SK-N-SH (cell line): ENCODE measurements around the gene MYL12A. TPM values are rescaled to one million over a fixed set of nuclear protein-coding genes. Genes with fewer than 3 reads are reported as not detected.

Source experiments
- CTCF ChIA-PET: fragments of 300-600, 350-600 bp; formaldehyde crosslinking; extraction: SDS; loops from one replicate; lab custom pipeline; 2021; lab: Yijun Ruan, JAX
- POLR2A ChIA-PET: fragments of 350-600 bp; sonication (Branson Sonifier 250); formaldehyde crosslinking; extraction: SDS; loops from one replicate; lab custom pipeline; 2020; ENCODE audit warnings: antibody characterized with exemption, inconsistent platforms; lab: Yijun Ruan, JAX
- DNase-seq: peaks from one replicate; pipeline ENCODE4 v3.0.0; 2012
- H2AFZ ChIP-seq: fragments of 200-600 bp; sonication (generic); 2 replicates; pipeline ENCODE4 v1.8.1; 2016; ENCODE audit warnings: antibody characterized with exemption, mild to moderate bottlenecking, low read depth
- H3F3A ChIP-seq: fragments of 200-600 bp; sonication (generic); replicated peaks from 2 replicates; pipeline ENCODE3; 2016; ENCODE audit warnings: antibody characterized with exemption, mild to moderate bottlenecking; ENCODE audit not compliant: insufficient read depth
- H3K27ac ChIP-seq, 2 experiments: fragments of 200-500 bp in 1 of 2; fragments of 200-600 bp in 1 of 2; sonication (Bioruptor generic) in 1 of 2; sonication (generic), shearing (Covaris generic) in 1 of 2; 2 replicates each; pipeline versions ENCODE4 v1.5.1 to v1.6.1; 2014 to 2016; ENCODE audit warnings: low read depth in 2 of 2, inconsistent platforms in 1 of 2, low read length in 1 of 2, mild to moderate bottlenecking in 1 of 2, mixed read lengths in 1 of 2
- H3K27me3 ChIP-seq: fragments of 200-600 bp; sonication (generic), shearing (Covaris generic); 2 replicates; pipeline ENCODE4 v1.6.1; 2016; ENCODE audit warnings: mixed run types; ENCODE audit not compliant: insufficient read depth
- H3K36me3 ChIP-seq, 2 experiments: fragments of 200-500 bp in 1 of 2; fragments of 200-600 bp in 1 of 2; sonication (Bioruptor generic) in 1 of 2; sonication (generic) in 1 of 2; replicated peaks in 1 of 2; 2 replicates each; pipeline versions ENCODE3 to v1.5.1; 2014 to 2016; ENCODE audit warnings: low read length in 1 of 2, mild to moderate bottlenecking in 1 of 2; ENCODE audit not compliant: insufficient read depth in 2 of 2, control insufficient read depth in 1 of 2
- H3K4me1 ChIP-seq, 2 experiments: fragments of 200-500 bp in 1 of 2; fragments of 200-600 bp in 1 of 2; sonication (Bioruptor generic) in 1 of 2; sonication (generic), shearing (Covaris generic) in 1 of 2; 2 replicates each; pipeline versions ENCODE4 v1.5.1 to v1.6.1; 2014 to 2016; ENCODE audit warnings: low read depth in 1 of 2, low read length in 1 of 2, mixed run types in 1 of 2; ENCODE audit not compliant: insufficient read depth in 2 of 2, control insufficient read depth in 1 of 2
- H3K4me2 ChIP-seq: fragments of 200-600 bp; sonication (generic), shearing (Covaris generic); 2 replicates; pipeline ENCODE4 v1.6.1; 2017; ENCODE audit warnings: mixed run types
- H3K4me3 ChIP-seq, 2 experiments: fragments of 200-500 bp in 1 of 2; fragments of 200-600 bp in 1 of 2; sonication (Bioruptor generic) in 1 of 2; sonication (generic), shearing (Covaris generic) in 1 of 2; 2 replicates each; pipeline versions ENCODE4 v1.5.1 to v1.8.1; 2014 to 2016; ENCODE audit warnings: low read depth in 2 of 2, inconsistent platforms in 1 of 2, low read length in 1 of 2, mild to moderate bottlenecking in 1 of 2, mixed read lengths in 1 of 2, moderate library complexity in 1 of 2
- H3K79me2 ChIP-seq: fragments of 200-600 bp; sonication (generic); 2 replicates; pipeline ENCODE4 v1.8.1; 2017; ENCODE audit warnings: mild to moderate bottlenecking; ENCODE audit not compliant: insufficient read depth
- H3K9ac ChIP-seq: fragments of 200-600 bp; sonication (generic); 2 replicates; pipeline ENCODE4 v1.6.1; 2017; ENCODE audit warnings: mixed run types
- H3K9me2 ChIP-seq: fragments of 200-600 bp; sonication (generic); 2 replicates; pipeline ENCODE4 v1.6.1; 2017; ENCODE audit warnings: mixed run types
- H3K9me3 ChIP-seq: fragments of 200-600 bp; sonication (generic); 2 replicates; pipeline ENCODE4 v1.6.1; 2017; ENCODE audit warnings: mixed run types, mild to moderate bottlenecking, moderate library complexity
- H4K20me1 ChIP-seq: fragments of 200-600 bp; sonication (generic); 2 replicates; pipeline ENCODE4 v1.6.1; 2017; ENCODE audit warnings: mild to moderate bottlenecking, mixed run types; ENCODE audit not compliant: insufficient read depth
- CHD2 ChIP-seq: fragments of 150-350 bp; IDR thresholded peaks from 2 replicates; pipeline ENCODE4 v1.6.1; 2018; ENCODE audit warnings: low read length; ENCODE audit not compliant: partially characterized antibody
- ELF1 ChIP-seq: IDR thresholded peaks from 2 replicates; pipeline ENCODE4 v1.4.0; 2012
- EZH2phosphoT487 ChIP-seq: fragments of 200-600 bp; sonication (generic); IDR thresholded peaks from 2 replicates; pipeline ENCODE4 v1.6.1; 2017; ENCODE audit warnings: low read depth, mixed run types, mild to moderate bottlenecking, antibody characterized with exemption, moderate library complexity, borderline replicate concordance
- FOSL2 ChIP-seq: IDR thresholded peaks from 2 replicates; pipeline ENCODE4 v1.4.0; 2012; ENCODE audit warnings: low read depth, mild to moderate bottlenecking, moderate library complexity, borderline replicate concordance
- GABPA ChIP-seq: IDR thresholded peaks from 2 replicates; pipeline ENCODE4 v1.4.0; 2012; ENCODE audit warnings: low read depth, mild to moderate bottlenecking
- NRF1 ChIP-seq: IDR thresholded peaks from 2 replicates; pipeline ENCODE4 v1.6.1; 2012; ENCODE audit warnings: low read depth, mild to moderate bottlenecking, low read length
- POLR2AphosphoS5 ChIP-seq: IDR thresholded peaks from 2 replicates; pipeline ENCODE4 v1.6.1; 2012; ENCODE audit warnings: low read depth, low read length
- RFX5 ChIP-seq: IDR thresholded peaks from 2 replicates; pipeline ENCODE4 v1.6.1; 2012; ENCODE audit warnings: mild to moderate bottlenecking, improper control_type of control experiment, low read length
- SIN3A ChIP-seq: IDR thresholded peaks from 2 replicates; pipeline ENCODE4 v1.6.1; 2012; ENCODE audit warnings: low read depth, mild to moderate bottlenecking, low read length, moderate library complexity, borderline replicate concordance
- TAF1 ChIP-seq: IDR thresholded peaks from 2 replicates; pipeline ENCODE4 v1.6.1; 2012; ENCODE audit warnings: low read depth, mild to moderate bottlenecking, low read length, moderate library complexity, borderline replicate concordance
- TEAD4 ChIP-seq: IDR thresholded peaks from 2 replicates; pipeline ENCODE4 v1.4.0; 2012; ENCODE audit warnings: mild to moderate bottlenecking, borderline replicate concordance; ENCODE audit not compliant: insufficient read depth
- USF1 ChIP-seq: IDR thresholded peaks from 2 replicates; pipeline ENCODE4 v1.4.0; 2012; ENCODE audit warnings: low read depth, borderline replicate concordance
- WGBS: methylation state at CpG from one replicate; pipeline ENCODE4 v1.1.6; 2017; ENCODE audit warnings: low lambda C conversion rate; 5-methylcytosine and 5-hydroxymethylcytosine counted together
- polyA plus RNA-seq, 3 experiments: library from polyadenylated mRNA; depleted of rRNA; stranded (reverse); fragments of >200 nt; gene quantifications; 2 replicates each; pipeline ENCODE4 v1.2.3, GENCODE V29; 2012
- TF ChIP-seq, protein P1 (sequence below): fragments of 200-600 bp; sonication (generic); IDR thresholded peaks from 2 replicates; pipeline ENCODE4 v1.6.1; 2017; ENCODE audit warnings: antibody characterized with exemption, mild to moderate bottlenecking, moderate library complexity
- TF ChIP-seq, protein P2 (sequence below): fragments of 150-350 bp; IDR thresholded peaks from 2 replicates; pipeline ENCODE4 v1.6.1; 2017; ENCODE audit warnings: antibody characterized with exemption, low read length, low read depth, borderline replicate concordance
- TF ChIP-seq, protein P3 (sequence below): fragments of 150-350 bp; IDR thresholded peaks from 2 replicates; pipeline ENCODE4 v1.6.1; 2016; ENCODE audit warnings: mild to moderate bottlenecking, low read depth, low read length
- TF ChIP-seq, protein P4 (sequence below): IDR thresholded peaks from 2 replicates; pipeline ENCODE4 v1.6.1; 2012; ENCODE audit warnings: mild to moderate bottlenecking, low read depth, low read length, moderate library complexity

Gene MYL12A
- polyA plus RNA-seq, 1 of the 3 experiments (the other 2 are of a cell fraction), result 448 TPM

DNA sequence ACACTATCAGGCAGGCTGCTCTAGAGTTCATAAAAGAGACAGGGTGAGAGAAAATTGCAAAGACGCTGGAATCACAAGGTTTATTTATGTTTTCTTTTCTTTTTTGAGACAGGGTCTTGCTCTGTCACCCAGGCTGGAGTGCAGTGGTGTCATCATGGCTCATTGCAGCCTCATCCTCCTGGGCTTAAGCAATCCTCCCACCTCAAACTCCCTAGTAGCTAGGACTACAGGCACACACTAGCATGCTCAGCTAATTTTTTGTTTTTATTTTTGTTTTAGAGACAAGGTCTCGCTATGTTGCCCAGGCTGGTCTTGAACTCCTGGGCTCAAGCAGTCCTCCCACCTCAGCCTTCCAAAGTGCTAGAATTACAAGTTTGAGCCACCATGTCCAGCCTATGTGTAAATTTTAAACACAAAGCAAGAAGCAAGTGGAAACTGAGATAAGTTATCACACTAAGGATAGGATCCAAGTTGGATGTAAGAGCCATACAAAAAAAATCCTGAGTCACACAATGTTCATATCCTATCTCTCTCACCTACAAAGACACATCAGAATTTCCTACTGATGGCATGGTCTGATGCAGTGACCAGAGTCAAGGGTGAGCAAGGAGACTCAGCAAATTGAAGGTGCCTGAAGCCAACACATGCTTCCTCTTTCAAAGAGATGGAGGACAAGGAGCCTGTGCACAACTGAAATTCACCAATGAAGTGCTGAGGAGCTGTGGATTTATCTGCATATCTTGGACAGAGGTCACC, 45.8 kb downstream of the MYL12A start (continued):
- TF ChIP-seq TAF1 (no peak), EZH2phosphoT487 (no peak), GABPA (no peak), FOSL2 (no peak), ELF1 (no peak)
- TF ChIP-seq, protein P1, sequence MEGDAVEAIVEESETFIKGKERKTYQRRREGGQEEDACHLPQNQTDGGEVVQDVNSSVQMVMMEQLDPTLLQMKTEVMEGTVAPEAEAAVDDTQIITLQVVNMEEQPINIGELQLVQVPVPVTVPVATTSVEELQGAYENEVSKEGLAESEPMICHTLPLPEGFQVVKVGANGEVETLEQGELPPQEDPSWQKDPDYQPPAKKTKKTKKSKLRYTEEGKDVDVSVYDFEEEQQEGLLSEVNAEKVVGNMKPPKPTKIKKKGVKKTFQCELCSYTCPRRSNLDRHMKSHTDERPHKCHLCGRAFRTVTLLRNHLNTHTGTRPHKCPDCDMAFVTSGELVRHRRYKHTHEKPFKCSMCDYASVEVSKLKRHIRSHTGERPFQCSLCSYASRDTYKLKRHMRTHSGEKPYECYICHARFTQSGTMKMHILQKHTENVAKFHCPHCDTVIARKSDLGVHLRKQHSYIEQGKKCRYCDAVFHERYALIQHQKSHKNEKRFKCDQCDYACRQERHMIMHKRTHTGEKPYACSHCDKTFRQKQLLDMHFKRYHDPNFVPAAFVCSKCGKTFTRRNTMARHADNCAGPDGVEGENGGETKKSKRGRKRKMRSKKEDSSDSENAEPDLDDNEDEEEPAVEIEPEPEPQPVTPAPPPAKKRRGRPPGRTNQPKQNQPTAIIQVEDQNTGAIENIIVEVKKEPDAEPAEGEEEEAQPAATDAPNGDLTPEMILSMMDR, result no peak
- TF ChIP-seq, protein P2, sequence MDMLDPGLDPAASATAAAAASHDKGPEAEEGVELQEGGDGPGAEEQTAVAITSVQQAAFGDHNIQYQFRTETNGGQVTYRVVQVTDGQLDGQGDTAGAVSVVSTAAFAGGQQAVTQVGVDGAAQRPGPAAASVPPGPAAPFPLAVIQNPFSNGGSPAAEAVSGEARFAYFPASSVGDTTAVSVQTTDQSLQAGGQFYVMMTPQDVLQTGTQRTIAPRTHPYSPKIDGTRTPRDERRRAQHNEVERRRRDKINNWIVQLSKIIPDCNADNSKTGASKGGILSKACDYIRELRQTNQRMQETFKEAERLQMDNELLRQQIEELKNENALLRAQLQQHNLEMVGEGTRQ, result no peak
- TF ChIP-seq, protein P3, sequence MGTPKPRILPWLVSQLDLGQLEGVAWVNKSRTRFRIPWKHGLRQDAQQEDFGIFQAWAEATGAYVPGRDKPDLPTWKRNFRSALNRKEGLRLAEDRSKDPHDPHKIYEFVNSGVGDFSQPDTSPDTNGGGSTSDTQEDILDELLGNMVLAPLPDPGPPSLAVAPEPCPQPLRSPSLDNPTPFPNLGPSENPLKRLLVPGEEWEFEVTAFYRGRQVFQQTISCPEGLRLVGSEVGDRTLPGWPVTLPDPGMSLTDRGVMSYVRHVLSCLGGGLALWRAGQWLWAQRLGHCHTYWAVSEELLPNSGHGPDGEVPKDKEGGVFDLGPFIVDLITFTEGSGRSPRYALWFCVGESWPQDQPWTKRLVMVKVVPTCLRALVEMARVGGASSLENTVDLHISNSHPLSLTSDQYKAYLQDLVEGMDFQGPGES, result no peak

- no peaks in the 10 kb centered on the region for H3K9me3 ChIP-seq
- 90% methylated on average over 3 of the region's 3 CpGs for WGBS
- ChIA-PET POLR2A (no interaction called here), CTCF (interaction anchor here (1.0 to 4.5 kb wide), 4 partner anchors 12 to 371 kb away, joined by 3 to 22 read pairs (median 8); no protein-coding TSS in a partner anchor)
- no peaks in the 10 kb centered on the region for H3K9me2 ChIP-seq
- no peaks in the 10 kb centered on the region for H3F3A ChIP-seq
- H3K4me2 ChIP-seq, result no peak overlapping the region
- H3K27me3 ChIP-seq, result no peaks in the 10 kb centered on the region
- no peak overlapping the region for H3K4me3 ChIP-seq
- no peak overlapping the region for H2AFZ ChIP-seq
- H3K27ac ChIP-seq, result no peak overlapping the region
- no peaks in the 10 kb centered on the region for H3K36me3 ChIP-seq
- H3K9ac ChIP-seq, result no peak overlapping the region
- H4K20me1 ChIP-seq, result no peaks in the 10 kb centered on the region
- no peak for DNase-seq
- H3K4me1 ChIP-seq, result peaks cover 0 to 4% of the 10 kb centered on the region in 2 experiments; a peak in 1 of 4 replicates
- peaks cover 6% of the 10 kb centered on the region; the same call in 1 of the 2 replicates for H3K79me2 ChIP-seq
- TF ChIP-seq SIN3A (no peak), USF1 (no peak), NRF1 (no peak), POLR2AphosphoS5 (no peak), TAF1 (no peak), TEAD4 (no peak), CHD2 (no peak), RFX5 (no peak)
- TF ChIP-seq, protein P4, sequence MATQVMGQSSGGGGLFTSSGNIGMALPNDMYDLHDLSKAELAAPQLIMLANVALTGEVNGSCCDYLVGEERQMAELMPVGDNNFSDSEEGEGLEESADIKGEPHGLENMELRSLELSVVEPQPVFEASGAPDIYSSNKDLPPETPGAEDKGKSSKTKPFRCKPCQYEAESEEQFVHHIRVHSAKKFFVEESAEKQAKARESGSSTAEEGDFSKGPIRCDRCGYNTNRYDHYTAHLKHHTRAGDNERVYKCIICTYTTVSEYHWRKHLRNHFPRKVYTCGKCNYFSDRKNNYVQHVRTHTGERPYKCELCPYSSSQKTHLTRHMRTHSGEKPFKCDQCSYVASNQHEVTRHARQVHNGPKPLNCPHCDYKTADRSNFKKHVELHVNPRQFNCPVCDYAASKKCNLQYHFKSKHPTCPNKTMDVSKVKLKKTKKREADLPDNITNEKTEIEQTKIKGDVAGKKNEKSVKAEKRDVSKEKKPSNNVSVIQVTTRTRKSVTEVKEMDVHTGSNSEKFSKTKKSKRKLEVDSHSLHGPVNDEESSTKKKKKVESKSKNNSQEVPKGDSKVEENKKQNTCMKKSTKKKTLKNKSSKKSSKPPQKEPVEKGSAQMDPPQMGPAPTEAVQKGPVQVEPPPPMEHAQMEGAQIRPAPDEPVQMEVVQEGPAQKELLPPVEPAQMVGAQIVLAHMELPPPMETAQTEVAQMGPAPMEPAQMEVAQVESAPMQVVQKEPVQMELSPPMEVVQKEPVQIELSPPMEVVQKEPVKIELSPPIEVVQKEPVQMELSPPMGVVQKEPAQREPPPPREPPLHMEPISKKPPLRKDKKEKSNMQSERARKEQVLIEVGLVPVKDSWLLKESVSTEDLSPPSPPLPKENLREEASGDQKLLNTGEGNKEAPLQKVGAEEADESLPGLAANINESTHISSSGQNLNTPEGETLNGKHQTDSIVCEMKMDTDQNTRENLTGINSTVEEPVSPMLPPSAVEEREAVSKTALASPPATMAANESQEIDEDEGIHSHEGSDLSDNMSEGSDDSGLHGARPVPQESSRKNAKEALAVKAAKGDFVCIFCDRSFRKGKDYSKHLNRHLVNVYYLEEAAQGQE, result no peak
- TF ChIP-seq, protein P1, result no peak
Observed at GRCh38 chr18:3294435-3295080, 47.0 kb downstream of the MYL12A start.
